Right lobe of liver (tissue), 6 donors: ENCODE measurements around the gene MAEA. TPM values are rescaled to one million over a fixed set of nuclear protein-coding genes. Genes with fewer than 3 reads are reported as not detected.

Source experiments
- ATAC-seq, 4 donors: fragments of 200-7000 bp; cut with Tn5 transposase; one replicate each; pipeline ENCODE4 v1.9.1; 2020; ENCODE audit warnings: mild to moderate bottlenecking in 4 of 4, moderate library complexity in 4 of 4
- DNase-seq, 3 donors: peaks; one replicate each; pipeline ENCODE4 v3.0.0-alpha.2; 2020
- H3K27ac ChIP-seq, 3 donors: fragments of 200-600 bp; one replicate each; pipeline ENCODE4 v1.8.0; 2022
- H3K27me3 ChIP-seq, 2 donors: fragments of 200-600 bp; one replicate each; pipeline ENCODE4 v1.8.0; 2022
- H3K36me3 ChIP-seq, 4 donors: fragments of 200-600 bp; sonication (generic) in 1 of 4; one replicate each; pipeline versions ENCODE4 v1.5.1 to v1.8.0; 2017 to 2022; ENCODE audit warnings: control low read depth in 1 of 4
- H3K4me1 ChIP-seq, 4 donors: fragments of 200-600 bp; sonication (generic) in 1 of 4; one replicate each; pipeline versions ENCODE4 v1.5.1 to v1.8.0; 2017 to 2022; ENCODE audit warnings: control low read depth in 1 of 4
- H3K4me3 ChIP-seq, 3 donors: fragments of 200-600 bp; one replicate each; pipeline ENCODE4 v1.8.0; 2022
- H3K9me3 ChIP-seq, 4 donors: fragments of 200-600 bp; sonication (generic) in 1 of 4; one replicate each; pipeline versions ENCODE4 v1.5.1 to v1.8.0; 2017 to 2022; ENCODE audit warnings: control low read depth in 1 of 4
- POLR2A ChIP-seq: fragments of 450-650 bp; IDR thresholded peaks from one replicate; pipeline ENCODE4 v1.6.1; 2017; ENCODE audit warnings: antibody characterized with exemption, mild to moderate bottlenecking
- WGBS: methylation state at CpG from one replicate; pipeline ENCODE4 v1.1.6; 2018; ENCODE audit warnings: low coverage, low lambda C conversion rate; ENCODE audit not compliant: insufficient coverage; ENCODE audit errors: missing lambda C conversion rate; 5-methylcytosine and 5-hydroxymethylcytosine counted together
- intact Hi-C, 2 donors: fragments of 100-400 bp; cut with DNase I; formaldehyde crosslinking; loops; one replicate each; pipeline versions ENCODE4 v1.11.2 to v1.14.1; 2022
- total RNA-seq, 6 experiments: library from RNA; depleted of rRNA in 2 of 6; stranded (reverse); fragments of >200 nt in 2 of 6; fragmentation: NEBNext Ultra II Directional in 3 of 6; extraction: Animal tissue kit (Norgen Biotek cat#: 25700) in 3 of 6; gene quantifications; one replicate each; pipeline versions ENCODE4 v1.1.0 to v1.2.4, GENCODE V29; 2016 to 2023
- TF ChIP-seq, protein P1 (sequence below), 4 donors: fragments of 200-600 bp in 3 of 4; fragments of 450-650 bp in 1 of 4; IDR thresholded peaks; one replicate each; pipeline versions ENCODE4 v1.5.1 to v1.8.0; 2016 to 2022; ENCODE audit warnings: antibody characterized with exemption in 4 of 4, mild to moderate bottlenecking in 2 of 4
- donor health status: DM: no; HTN: yes; CAD: no.
- donor health status: DM: no; HTN: no; CAD: no.
- donor health status: DM: no; HTN: no; CAD: no.
- donor health status: DM: no; HTN: yes; CAD: no.
- donor health status: DM: no; HTN: yes; CAD: no.

Gene MAEA
- total RNA-seq, 6 experiments from 2014 or later: 24.3 to 42.0 (median 27.9) TPM

DNA sequence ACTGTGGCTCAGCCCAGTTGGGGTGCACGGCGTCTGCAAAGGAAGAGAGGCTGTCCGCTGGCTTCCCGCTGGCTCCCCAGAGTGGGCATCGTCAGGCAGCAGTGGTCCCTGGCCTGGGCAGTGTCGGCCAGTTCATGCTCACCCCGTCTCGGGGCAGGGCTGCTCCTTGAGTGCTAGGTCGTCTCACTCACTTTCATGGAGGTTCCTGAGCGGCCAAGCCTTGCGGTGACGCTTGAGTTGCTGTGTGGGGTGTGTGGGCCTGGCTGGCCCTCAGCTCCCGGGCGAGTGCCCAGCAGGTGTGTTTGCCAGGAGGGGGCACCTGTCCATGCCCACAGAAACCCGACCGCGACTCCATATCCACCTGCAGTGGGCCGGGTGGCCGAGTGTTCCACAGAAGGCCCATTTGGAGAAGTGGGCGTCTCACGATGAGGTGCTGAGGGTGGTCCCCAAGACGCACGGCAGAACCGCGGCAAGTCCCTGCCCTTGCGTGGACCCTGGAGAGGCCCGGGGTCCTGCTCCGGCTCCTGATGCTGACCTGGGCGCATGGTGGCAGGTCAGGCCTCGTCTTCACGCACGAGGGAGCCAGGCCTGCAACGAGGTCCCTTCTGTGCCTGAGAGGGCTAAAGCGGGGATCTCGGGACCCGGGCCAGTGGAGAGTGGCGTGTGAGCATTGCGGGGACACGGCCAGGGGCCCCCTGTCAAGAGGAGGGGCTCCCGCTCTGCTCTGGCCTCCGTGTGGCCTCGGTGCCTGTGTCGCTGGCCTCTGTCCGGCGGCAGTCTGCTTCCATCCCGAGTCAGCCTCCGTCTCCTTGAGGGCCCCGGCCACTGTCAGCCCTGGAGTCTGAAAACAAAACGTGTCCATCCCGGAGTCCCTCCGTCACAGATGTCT, 38.8 kb downstream of the MAEA start:
- WGBS: 97% methylated on average over 5 of the region's 51 CpGs
- Histone ChIP-seq H3K27me3 (no peaks in the 10 kb centered on the region), H3K4me1 (no peaks in the 10 kb centered on the region), H3K9me3 (no peaks in the 10 kb centered on the region), H3K27ac (no peak overlapping the region), H3K4me3 (no peak overlapping the region), H3K36me3 (peaks cover 0 to 21% (median 2%) of the 10 kb centered on the region in 4 donors)
- intact Hi-C loops: no loop called here
- TF ChIP-seq, protein P1, sequence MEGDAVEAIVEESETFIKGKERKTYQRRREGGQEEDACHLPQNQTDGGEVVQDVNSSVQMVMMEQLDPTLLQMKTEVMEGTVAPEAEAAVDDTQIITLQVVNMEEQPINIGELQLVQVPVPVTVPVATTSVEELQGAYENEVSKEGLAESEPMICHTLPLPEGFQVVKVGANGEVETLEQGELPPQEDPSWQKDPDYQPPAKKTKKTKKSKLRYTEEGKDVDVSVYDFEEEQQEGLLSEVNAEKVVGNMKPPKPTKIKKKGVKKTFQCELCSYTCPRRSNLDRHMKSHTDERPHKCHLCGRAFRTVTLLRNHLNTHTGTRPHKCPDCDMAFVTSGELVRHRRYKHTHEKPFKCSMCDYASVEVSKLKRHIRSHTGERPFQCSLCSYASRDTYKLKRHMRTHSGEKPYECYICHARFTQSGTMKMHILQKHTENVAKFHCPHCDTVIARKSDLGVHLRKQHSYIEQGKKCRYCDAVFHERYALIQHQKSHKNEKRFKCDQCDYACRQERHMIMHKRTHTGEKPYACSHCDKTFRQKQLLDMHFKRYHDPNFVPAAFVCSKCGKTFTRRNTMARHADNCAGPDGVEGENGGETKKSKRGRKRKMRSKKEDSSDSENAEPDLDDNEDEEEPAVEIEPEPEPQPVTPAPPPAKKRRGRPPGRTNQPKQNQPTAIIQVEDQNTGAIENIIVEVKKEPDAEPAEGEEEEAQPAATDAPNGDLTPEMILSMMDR (IDR thresholded peaks at IDR 0.05): no peak
- no peak for TF ChIP-seq POLR2A
- peak in 2 of 3 donors; percentile 17 to 53 for DNase-seq
- ATAC-seq: no peak

DNA sequence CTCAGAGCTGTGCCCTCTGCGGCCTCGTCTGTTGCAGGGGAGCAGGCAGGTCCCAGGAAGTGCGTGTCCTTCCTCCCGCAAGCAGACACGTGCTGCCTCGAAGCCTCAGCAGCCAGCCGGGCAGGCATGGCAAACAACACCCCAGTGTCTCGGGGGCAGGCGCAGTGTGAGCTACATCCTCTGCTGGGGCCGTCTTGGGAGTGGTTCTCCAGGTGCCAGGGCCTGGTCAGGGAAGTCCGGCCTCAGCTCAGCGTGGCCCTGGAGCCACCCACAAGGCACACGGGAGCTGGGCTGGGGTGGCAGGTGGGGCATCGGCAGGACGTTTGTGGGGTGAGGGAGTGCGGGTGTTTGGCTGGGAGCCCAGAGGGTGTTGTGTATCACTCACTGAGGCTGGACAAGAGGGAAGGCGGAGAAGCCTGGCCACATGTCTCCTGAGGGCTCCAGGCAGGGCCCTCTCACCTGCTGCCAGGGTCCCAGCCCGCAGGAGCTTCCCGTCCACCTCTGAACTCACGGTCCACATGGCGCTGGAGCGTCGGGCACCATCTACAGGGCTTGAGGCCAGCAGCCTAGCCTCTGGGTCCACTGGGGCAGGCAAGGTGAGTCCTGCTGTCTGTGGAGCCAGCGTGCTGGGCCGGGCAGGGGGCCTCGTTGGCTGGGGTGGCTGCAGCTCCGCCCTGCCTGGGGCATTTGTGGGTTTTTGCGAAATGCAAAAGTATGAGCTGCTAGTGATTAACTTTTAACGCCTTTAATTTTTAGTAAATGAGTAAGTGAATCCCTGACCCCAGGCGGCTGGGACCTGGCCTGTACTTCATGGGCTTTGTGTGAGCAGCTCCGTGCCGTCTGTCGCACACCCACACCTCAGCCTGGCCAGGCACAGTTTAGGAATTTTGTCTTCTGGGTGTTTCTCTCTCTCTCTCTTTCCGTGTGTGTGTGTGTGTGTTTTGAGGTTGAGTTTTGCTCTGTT, 40.0 kb downstream of the MAEA start:
- WGBS: 51% methylated on average over 5 of the region's 34 CpGs
- peak in 1 of 4 donors; percentile 11 for ATAC-seq
- Histone ChIP-seq H3K27ac (no peak overlapping the region), H3K27me3 (no peaks in the 10 kb centered on the region), H3K4me3 (no peak overlapping the region), H3K9me3 (no peaks in the 10 kb centered on the region), H3K36me3 (peaks cover 0 to 19% (median 4%) of the 10 kb centered on the region in 4 donors), H3K4me1 (no peaks in the 10 kb centered on the region)
- TF ChIP-seq, protein P1 (IDR thresholded peaks at IDR 0.05): no peak
- no peak for TF ChIP-seq POLR2A
- intact Hi-C loops: no loop called here
- peak in 2 of 3 donors; percentile 19 to 54 for DNase-seq

DNA sequence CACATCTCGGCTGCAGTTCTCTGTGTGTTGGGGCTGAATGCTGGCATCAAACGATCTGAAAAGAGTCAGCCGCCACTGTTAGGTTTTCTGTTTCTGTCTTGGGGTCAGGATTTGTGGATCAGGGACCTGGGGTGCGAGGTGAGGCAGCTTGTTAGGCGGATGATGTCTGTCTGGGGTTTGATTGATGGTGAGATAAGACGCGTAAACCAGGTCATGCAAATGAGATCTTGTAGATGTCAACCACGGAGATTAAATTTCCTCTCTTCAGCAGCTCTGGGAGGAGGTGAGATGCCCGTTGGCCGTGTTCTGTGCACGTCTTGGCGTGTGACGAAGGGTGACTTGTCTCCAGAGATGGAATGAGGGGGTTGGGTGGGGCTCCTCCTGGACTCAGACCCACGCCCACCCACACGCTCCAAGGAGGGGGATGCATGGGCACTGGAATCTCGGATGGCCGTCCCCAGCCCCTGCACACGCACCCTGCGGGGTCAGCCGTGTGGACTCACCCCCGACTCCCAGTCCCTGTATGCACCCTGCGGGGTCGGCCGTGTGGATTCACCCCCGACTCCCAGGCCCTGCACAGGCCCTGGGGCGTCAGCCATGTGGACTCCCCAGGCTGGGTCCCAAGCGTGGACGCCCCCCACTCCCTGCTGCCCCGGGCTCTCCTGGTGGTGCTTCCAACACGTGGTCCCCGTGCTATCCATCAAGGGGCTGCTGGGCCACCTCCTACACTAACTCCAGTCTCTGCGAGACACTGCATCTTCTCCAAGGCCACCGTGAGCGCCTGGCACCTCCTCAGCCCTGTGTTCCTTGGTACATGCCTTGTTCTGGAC, 41.3 kb downstream of the MAEA start:
- 90% methylated on average over 17 of the region's 34 CpGs for WGBS
- Histone ChIP-seq H3K4me1 (no peaks in the 10 kb centered on the region), H3K27ac (no peak overlapping the region), H3K27me3 (no peaks in the 10 kb centered on the region), H3K9me3 (no peaks in the 10 kb centered on the region), H3K36me3 (peaks cover 0 to 19% (median 4%) of the 10 kb centered on the region in 4 donors), H3K4me3 (no peak overlapping the region)
- no peak for TF ChIP-seq POLR2A
- TF ChIP-seq, protein P1 (IDR thresholded peaks at IDR 0.05): no peak
- intact Hi-C loops: no loop called here
- ATAC-seq: no peak
- peak in 2 of 3 donors; percentile 19 to 45 for DNase-seq
